Activated CD8-positive, alpha-beta memory T cell treated with anti-CD3 and anti-CD28 coated beads, Interleukin-2, amount 50 U/mL, for 4 hours (primary cell): ENCODE data around the gene APBB2.
"Not testable (repeated sequence)": the region's sequence is repeated elsewhere in the genome, so short reads cannot be mapped to it uniquely, and the experiment has no call there.

Source experiments
- DNase-seq: peaks from one replicate; pipeline ENCODE4 v3.0.0-alpha.2; 2020

The APBB2 gene

GRCh38 chr4:41006141-41006540 is 208.2 kb downstream of the APBB2 start:
- no peak for DNase-seq

DNA sequence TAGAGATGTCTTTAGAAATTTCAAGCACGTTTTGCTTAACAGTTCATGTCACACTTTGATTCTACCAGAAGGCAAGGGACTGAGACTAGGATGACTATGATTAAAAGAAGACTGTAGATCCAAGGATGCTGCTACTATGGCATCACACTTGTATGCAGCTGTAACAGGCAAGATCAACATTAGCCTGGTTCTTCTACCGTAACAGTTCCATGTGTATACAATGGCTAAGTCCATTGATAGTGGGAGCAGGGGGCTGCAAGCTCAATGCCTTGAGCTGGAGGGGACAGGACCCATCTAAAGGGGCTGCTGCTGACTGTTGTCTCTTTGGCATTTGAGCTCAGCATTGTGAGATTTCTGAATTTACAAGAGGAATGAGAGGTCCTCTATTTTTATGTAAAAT is 212.0 kb downstream of the APBB2 start:
- DNase-seq = no peak

- no peak for DNase-seq
These were observed 214.0 kb downstream of the APBB2 start for GRCh38 chr4:41000356-41000755.

GRCh38 chr4:40998675-40999358 is 215.5 kb downstream of the APBB2 start:
- DNase-seq = no peak

DNA sequence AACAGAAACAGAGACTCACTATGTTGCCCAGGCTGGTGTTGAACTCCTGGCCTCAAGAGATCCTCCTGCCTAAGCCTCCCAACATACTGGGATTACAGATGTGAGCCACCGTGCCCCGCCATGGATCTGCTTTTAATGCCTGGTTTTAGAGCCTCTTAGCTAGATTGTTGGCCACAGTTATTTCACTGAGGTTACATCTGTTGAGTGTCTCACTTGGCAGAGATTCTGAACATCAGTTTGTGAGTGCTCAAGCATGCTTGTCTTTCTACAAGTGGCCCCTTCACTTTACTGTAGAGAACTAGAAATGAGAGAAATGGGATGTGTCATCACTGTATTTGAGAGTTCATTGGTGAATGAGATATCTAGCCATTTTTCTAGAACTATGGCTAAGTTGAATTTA is 218.5 kb downstream of the APBB2 start:
- no peak for DNase-seq

- not testable (repeated sequence) for DNase-seq
These were observed 220.0 kb downstream of the APBB2 start for GRCh38 chr4:40994321-40994720.

GRCh38 chr4:40993296-40993693 is 221.0 kb downstream of the APBB2 start:
- DNase-seq = not testable (repeated sequence)

- DNase-seq = no peak
These were observed 221.7 kb downstream of the APBB2 start for GRCh38 chr4:40992472-40993295.

DNA sequence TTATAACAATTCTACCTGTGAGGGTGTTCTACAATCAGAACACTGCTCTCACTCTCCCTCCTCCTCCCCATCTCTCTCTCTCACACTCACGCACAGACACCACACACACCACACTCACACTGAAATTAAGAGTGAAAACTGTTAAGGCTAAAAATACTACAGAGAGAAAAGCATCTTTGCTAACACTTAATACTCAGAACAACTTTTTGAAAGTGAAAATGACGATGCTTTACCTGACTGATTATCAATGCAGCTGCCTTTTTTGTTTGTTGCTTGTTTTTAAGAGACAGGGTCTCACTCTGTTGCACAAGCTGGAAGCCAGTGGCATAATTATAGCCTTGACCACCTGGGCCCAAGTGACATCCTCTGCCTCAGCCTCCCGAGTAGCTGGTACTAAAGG is 222.4 kb downstream of the APBB2 start:
- no peak for DNase-seq

DNA sequence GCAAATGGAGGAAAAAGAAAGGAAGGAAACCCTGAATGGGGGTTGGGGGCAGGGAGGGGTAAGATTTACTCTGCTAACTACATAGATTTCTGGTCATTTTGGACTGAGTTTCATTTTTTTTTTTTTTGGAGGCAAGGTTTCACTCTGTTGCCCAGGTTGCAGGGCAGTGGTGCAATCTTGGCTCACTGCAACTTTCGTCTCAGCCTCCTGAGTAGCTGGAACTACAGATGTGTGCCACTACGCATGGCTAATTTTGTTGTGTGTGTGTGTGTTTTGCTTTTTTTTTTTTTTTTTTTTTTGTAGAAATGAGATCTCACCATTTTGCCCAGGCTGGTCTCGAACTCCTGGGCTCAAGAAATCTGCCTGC is 223.5 kb downstream of the APBB2 start:
- DNase-seq = no peak

- no peak for DNase-seq
These were observed 224.0 kb downstream of the APBB2 start for GRCh38 chr4:40990236-40990898.

DNA sequence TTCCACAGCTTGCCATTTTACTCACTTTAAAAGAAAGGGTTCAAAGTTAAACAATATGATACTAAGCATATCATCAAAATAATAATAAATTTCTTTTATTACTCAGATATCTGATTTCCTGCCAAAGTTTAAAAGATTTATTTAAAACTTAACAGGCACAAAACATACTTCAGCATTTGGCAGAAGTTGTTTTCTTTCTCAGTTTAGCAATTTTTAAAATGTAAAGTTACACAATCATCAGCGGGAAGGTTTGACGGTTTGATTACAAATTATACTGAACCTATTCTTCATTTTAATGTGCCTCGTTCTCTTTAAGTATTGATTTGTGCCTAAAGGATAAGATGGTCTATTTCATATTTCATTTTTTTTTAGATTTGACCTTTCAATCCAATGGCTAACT is 227.2 kb downstream of the APBB2 start:
- no peak for DNase-seq

DNA sequence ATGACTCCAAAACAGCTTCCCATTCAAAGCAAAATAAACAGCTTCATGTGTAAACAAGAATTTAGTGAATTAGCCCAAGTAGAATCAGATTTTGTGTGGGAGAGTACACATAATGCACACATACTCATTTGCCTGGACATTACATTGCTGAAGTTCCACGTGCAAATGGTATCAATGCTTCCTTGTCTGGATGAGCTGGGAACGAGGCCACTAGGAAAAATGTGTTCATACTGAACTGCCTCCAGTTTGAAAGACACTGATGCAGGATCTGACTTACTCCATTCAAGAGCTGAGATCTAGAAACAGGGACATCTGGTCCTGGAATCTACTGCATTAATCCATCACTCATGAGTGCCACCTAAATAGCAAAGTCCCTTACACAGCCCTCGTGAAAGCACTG is 228.0 kb downstream of the APBB2 start:
- DNase-seq = no peak

DNA sequence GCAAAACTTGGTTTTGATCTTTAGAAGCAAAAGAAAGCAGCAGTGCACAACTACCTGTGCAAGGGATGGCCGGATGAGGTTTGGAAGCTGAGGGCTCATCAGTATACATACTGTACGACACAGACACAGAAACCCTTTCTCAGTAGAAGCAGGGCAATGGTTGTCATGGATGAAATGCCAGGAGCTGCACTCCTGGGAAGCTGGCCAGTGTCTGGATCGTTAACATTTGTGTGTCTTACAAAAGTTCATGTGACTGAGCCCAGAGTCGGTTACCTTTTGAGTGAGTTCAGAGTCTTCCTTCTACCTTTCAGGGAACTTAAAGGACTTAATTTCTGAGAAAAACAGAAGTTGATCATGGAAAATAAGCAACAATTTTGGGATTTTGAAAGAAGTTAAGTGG is 230.3 kb downstream of the APBB2 start:
- DNase-seq = no peak

DNA sequence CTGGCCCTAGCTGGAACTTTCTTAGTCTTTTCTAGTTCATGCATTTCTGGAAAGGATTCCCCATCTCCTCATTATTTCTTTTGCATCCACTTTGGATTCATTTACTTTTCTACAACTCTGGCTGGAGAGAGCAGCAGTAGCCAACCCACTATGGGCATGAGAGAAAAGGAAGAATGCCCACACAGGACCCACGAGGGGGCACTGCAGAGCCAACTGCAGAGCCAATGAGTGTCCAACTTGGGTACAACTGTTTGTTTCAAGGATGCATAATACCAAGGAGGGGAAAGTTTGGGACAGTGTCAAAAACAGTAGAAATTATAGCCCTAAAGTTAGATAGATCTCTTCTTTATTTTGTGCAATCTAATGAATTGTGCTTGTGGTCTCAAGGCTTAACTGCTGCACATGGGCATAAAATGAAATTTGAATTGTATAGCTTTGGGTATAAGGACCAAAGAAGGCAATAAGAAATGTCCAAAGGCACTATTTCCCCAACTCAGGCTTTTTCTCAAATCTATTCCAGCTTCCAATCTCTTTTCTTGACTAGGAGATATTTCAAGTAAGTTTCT is 233.9 kb downstream of the APBB2 start:
- no peak for DNase-seq

- no peak for DNase-seq
These were observed 235.8 kb downstream of the APBB2 start for GRCh38 chr4:40978548-40978947.

DNA sequence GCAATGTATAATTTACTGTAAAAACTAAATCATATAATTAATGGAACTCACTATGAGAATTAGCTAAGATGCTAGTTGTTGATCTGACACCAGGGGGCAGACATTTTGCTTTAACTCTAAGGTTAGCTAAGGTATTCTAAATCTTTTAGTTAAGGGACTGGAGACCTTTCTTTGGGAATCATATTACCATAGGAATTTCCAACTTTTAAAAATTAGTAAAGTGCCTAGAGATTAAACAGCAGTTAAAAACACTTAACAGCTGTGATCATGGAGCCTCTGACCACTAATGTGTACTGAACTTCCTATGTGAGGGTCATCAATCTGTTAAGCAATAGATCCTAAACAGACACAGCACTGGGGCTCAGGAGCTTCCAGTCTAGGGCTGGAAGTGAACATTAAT is 238.0 kb downstream of the APBB2 start:
- DNase-seq = no peak

DNA sequence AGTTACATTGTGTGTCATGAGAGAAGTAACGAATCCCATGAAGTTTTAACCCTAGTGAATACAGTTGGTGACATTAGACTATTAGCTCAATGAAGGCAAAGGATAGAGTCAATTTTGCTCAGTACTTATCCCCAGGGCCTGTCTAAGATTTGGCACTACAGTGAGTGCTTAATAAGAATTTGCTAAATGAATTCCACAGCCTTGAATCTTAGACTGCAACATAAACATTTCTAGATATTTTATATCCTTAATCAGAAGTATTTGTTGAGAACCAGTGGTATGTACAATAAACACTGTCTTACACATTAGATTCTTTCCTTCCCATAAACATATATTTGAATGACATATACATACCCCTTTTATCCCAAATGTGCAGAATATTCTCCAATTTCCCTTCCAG is 241.6 kb downstream of the APBB2 start:
- DNase-seq = no peak

- no peak for DNase-seq
These were observed 243.0 kb downstream of the APBB2 start for GRCh38 chr4:40971338-40971737.

DNA sequence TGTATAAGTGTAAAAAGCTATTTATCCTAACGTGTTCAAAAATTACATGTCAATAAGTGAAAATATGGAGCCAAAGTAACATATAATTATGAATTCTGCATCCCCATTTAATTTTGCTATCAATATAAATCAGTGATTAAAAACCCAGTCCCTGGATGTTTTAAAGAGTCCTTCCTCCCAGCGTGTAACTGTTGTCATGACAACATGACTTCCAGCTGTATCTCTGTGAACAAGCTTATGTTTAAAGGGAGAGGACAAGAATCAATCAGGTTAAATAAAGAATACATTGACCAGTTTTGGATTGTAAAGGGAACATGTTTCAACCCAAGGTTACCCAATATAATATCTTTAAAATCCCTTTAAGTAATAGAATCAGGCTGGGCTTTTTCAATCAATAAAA is 244.8 kb downstream of the APBB2 start:
- DNase-seq = no peak

DNA sequence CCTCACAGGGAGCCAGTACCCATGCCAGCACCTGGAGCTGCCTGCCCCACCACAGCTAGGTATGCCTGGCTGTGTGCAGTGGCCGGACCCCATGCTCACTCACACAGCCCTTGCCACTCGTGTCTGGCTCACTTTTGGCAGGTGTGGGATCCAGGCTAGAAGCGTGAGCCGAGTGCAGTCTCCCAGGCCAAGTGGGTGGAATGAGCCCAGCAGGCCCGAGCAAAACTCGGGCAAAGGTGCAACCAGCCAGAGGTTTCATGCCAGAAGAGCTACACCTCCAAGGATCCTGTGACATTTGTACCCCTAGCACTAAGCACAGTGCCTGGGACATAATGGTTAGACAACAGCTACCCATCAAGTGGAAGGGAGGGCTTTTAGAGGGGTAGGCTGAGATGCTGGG is 246.8 kb downstream of the APBB2 start:
- no peak for DNase-seq

DNA sequence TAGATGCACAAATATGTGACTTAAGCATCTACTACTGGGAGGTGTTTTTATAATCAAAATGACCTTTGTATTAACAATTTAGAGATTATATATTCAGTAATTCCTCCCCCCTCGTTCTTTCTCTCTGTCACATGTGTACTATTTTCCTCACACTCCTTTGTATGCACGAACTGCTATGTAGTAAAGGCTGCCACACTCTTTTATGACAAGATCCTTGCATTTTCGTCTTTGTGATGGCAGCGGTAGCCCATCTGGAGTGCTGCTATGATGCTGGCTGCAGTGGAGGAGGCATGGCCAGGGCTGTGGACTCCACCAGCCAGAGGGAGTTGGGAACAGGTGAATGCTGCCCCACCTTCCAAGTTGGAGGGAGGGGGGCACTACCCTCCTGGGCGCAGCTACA is 248.3 kb downstream of the APBB2 start:
- DNase-seq = no peak

DNA sequence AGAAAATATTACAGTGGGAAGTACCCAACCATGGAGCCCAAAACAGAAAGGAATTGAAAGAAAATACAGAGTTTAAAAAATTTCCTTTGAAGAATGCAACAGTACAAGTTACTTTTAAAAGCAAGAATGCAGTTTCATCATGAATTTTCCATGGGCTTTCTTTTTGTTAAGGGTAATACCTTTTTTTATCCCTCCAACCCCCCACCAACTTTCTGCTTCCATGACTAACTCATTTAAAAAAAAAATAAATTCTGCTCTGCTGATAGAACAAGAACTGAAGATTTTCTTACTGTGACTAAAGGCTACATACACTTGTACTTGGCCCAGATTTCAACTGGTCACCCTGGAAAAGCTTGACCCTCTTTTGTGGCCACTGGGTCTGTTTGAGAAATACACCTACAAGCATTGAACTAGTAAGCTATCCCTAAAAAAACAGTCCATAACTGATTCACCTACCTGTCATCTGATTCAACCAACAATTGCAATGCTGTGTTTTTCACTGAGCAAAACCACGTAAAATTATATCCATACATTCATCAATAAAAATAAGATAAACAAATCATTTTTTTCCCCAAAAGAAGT is 250.4 kb downstream of the APBB2 start:
- DNase-seq = no peak
